Liver (tissue), 3 donors: ENCODE measurements around the gene PLA2G15.

ENCODE experiments used
- CTCF ChIP-seq: fragments of 150-350 bp; IDR thresholded peaks from 2 replicates; pipeline ENCODE4 v1.5.1; 2017; ENCODE audit warnings: improper control_type of control experiment, low read depth, low read length; ENCODE audit not compliant: missing input control
- EGR1 ChIP-seq, 2 donors: IDR thresholded peaks; 2 replicates each; pipeline ENCODE4 v1.6.1; 2016 to 2018; ENCODE audit warnings: antibody characterized with exemption in 2 of 2, low read depth in 2 of 2
- FOXA2 ChIP-seq: IDR thresholded peaks from 2 replicates; pipeline ENCODE4 v1.6.1; 2016; ENCODE audit warnings: antibody characterized with exemption
- GABPA ChIP-seq, 2 donors: IDR thresholded peaks in 1 of 2; conservative IDR thresholded peaks in 1 of 2; 2 replicates each; pipeline ENCODE4 v1.6.1; 2016; ENCODE audit warnings: antibody characterized with exemption in 2 of 2, mild to moderate bottlenecking in 1 of 2, moderate library complexity in 1 of 2
- JUND ChIP-seq, 2 donors: IDR thresholded peaks; 2 replicates each; pipeline ENCODE4 v1.6.1; 2016; ENCODE audit warnings: antibody characterized with exemption in 2 of 2
- RAD21 ChIP-seq, 2 donors: IDR thresholded peaks; 2 replicates each; pipeline ENCODE4 v1.6.1; 2016; ENCODE audit warnings: antibody characterized with exemption in 2 of 2, mild to moderate bottlenecking in 2 of 2
- SP1 ChIP-seq: IDR thresholded peaks from 2 replicates; pipeline ENCODE4 v1.6.1; 2018; ENCODE audit warnings: antibody characterized with exemption, mild to moderate bottlenecking
- YY1 ChIP-seq: IDR thresholded peaks from 2 replicates; pipeline ENCODE4 v1.6.1; 2016; ENCODE audit warnings: antibody characterized with exemption, mild to moderate bottlenecking
- donor health status: healthy.
- donor health status: healthy.

GRCh38 chr16:68246121-68246520 lies 948 bp downstream of the PLA2G15 start:
- no peak for TF ChIP-seq CTCF
- no peak for TF ChIP-seq GABPA (IDR thresholded peaks at IDR 0.05 in 1 of 2, conservative IDR thresholded peaks at IDR 0.05 in 1 of 2)
- TF ChIP-seq RAD21 (IDR thresholded peaks at IDR 0.05) = no peak
- TF ChIP-seq YY1 = no peak
- no peak for TF ChIP-seq SP1
- TF ChIP-seq JUND (IDR thresholded peaks at IDR 0.05) = no peak
- TF ChIP-seq FOXA2 = no peak
- TF ChIP-seq EGR1 (IDR thresholded peaks at IDR 0.05; ENCODE audit: low read depth in 2 of 2) = no peak
